ENCODE results near the gene FAM200C.

The FAM200C gene

GRCh38 chr5:160367261-160367660, 32.6 kb downstream of the FAM200C start:
- no peak for DNase-seq (ENCODE audit: low spot score)

DNA sequence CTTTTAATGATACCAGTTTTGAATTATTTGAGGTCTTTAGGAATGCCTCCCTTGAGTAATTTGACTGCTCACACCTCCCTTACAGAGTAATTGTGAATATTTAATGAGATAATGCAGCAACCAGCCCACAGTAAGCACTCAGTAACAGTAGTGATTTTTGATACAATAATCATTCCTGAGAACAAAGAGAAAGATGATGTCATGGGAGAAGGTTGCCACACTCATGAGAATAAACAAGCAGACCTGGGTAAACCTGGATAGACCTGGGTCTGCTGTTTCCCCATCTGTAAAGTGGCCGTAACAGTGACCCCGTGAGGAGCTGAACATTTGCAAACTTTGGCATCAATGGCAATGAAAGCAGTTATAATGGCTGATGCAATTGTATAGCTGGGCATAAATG, 33.6 kb downstream of the FAM200C start:
- no peak for DNase-seq (ENCODE audit: low spot score)

DNA sequence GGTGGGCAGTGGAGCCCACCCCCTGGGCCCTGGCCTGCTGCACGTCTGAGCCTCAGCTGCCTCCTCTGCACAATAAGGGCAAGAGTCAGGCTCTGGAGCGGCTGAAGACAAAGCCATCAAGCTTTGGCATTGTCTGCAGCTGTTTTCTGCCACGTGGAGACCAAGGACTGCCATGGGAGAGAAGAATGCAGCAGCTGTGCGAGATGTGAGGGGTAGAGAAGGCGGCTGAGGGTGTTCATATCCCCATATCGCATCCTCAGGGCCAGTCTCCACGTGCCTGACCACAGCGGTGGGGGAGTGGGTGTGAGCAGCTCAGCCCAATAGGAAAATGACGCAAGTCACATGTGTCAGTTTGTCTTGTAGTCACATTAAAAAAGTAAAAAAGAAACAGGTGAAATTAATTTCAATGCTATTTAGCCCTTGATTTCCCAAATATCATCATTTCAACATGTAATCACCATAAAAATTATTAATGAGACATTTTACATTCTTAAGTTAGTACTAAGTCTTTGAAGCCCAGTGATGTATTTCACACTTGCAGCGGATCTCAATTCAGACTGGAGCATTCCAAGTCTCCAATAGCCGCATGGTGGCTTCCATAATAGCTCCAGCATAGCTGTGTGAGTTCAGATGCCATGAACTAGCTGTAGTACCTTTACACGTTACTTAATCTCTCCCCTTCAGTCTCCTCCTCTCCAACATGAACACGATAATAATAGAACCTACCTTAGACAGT, 36.0 kb downstream of the FAM200C start:
- no peak for DNase-seq (ENCODE audit: low spot score)

GRCh38 chr5:160363211-160363610, 36.6 kb downstream of the FAM200C start:
- DNase-seq (ENCODE audit: low spot score), result no peak

DNA sequence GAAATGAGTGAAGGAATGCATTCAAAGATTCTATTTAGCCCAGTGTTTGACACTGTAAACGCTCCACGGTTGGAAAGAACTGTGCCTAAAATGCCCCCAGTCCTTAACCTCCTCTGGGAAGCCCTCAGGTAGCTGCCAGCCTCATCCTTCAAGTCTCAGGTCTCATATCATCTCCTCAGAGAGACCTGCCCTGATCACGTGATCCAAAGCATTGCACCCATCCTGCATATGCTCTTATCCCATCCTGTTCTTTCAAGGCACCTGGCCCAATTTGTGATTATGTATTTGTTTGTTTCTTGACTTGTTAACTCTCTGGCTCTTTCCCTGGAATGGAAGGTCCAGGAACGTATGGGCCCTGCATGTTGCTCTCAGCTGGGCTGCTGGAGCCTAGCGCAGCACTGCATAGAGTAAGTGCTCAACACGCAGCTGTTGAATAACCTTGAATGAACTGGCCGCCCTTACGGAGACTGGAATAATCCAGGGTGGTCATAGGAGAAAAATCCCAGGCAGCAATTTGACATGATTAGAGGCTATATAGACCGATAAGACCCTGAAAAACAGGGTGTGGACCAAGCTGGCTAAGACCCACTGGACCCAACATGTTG, 38.1 kb downstream of the FAM200C start:
- no peak for DNase-seq (ENCODE audit: low spot score)

- no peak for DNase-seq (ENCODE audit: low spot score)
These were observed 39.5 kb downstream of the FAM200C start for GRCh38 chr5:160360310-160360709.

- no peak for DNase-seq (ENCODE audit: low spot score)
These were observed 40.0 kb downstream of the FAM200C start for GRCh38 chr5:160359816-160360215.

DNA sequence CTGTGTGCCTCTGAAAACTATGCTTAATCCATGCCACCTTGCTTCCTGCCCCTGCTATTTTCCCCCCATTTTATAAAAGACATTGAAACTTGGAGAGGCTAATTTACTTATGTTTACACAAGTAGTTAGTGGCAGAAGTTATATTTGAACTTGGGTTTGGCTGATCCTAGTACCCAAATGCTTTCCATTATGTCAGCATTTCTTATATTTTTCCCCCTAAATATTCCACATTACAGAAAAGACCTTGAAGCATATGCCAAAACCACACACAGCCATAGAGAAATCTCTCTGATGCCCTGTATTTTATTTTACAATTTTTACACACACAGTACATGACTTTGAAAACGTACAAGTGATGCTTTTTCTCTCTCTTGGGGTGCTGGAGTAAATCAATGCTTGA, 40.6 kb downstream of the FAM200C start:
- no peak for DNase-seq (ENCODE audit: low spot score)

GRCh38 chr5:160357861-160358411, 41.9 kb downstream of the FAM200C start:
- DNase-seq (ENCODE audit: low spot score), result no peak

DNA sequence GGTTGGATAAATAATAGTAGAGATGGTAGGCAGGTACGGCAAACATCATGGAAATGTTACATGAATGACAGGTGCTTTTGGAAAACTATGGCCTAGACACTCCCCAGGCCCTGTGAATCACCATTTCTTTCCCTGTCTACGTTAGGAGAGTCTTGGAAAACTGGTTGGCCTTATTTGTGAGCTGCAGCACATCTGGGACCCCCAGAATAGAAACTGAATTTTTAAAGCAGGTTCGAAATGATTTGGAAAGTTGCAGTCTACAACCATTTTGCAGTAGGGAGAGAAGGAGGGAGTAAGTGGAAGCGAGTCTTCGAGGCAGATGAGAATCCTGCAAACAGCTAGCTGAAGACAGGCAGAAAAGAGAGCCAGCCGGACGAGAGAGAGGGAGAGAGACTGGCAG, 42.5 kb downstream of the FAM200C start:
- DNase-seq (ENCODE audit: low spot score), result no peak

DNA sequence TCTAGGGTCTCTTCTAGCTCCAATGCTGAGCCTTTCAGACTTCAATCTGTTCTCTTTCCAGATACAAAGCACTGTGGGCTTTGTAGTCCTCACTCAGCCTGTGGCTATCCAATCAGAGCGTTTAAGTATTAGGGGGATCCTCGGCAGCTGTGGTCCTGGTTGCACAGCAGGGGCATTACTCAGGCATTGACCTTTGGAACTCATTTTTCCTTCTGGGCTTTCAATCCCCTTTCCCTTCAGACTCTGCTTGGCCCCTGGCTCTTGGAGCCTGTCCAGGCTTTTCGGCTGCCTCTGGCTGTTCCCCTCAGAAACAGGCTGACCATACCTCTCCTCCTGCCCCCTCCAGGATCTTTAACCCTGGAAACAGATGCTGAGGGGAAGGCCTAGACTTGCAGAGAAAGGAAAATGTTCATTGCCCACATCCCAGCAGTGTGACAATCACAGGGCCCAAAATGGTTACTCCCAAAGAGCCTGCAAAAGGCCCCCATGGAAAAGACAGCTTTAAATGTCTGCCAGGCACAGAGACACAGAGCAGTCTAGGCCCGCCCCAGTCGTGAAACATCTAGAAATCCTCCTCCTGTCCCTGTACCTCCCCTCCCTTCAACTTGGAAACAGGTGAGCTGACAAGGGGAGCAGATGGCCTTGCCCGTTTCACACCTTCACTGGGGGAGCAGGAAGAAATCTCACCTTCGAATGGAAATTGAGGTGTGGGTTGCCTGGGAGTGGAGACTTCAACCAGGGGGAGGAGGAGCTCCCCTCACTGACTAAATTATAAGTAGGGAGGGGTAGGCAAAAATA, 43.1 kb downstream of the FAM200C start:
- no peak for DNase-seq (ENCODE audit: low spot score)

GRCh38 chr5:160354666-160355065, 45.2 kb downstream of the FAM200C start:
- DNase-seq (ENCODE audit: low spot score), result no peak

DNA sequence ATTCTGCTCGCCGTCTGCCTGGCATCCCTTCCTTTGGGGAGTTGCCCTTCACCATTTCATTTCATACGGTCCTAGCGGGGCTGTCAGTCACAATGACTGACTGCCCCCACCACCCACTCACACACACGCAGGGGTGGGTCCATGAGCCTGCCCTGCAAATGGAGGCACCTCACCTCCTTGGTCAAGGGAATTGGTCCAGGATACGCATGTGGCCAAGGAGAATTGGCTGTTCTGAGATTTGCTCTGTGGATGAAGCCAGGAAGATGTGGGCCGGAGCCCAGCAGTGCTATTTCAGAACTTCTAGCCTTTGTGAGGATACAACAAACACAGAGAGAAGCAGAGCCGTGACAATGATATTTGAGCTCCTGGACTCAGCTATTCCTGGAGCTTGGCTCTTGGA, 46.5 kb downstream of the FAM200C start:
- DNase-seq (ENCODE audit: low spot score), result no peak

DNA sequence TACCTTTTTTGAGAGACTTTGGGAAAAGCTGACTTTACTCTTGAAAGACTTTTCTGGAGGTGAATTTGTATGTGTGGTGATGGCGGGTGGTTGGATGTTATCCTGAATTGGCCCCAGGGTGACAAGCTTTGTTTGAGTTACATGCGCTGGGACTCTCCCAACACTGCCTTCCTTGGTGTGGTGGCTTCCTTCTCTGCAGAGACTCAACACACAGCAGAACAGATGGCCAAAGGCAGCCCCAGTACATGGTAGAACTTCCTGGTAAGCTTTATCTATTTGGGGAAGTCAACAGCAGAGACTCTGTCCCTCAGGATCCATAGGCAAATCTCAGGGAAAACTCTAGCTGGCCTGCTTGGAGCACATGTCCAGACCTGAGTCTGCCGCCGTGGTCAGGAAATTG, 47.5 kb downstream of the FAM200C start:
- DNase-seq (ENCODE audit: low spot score), result no peak

GRCh38 chr5:160349935-160350303, 49.9 kb downstream of the FAM200C start:
- DNase-seq (ENCODE audit: low spot score), result no peak

DNA sequence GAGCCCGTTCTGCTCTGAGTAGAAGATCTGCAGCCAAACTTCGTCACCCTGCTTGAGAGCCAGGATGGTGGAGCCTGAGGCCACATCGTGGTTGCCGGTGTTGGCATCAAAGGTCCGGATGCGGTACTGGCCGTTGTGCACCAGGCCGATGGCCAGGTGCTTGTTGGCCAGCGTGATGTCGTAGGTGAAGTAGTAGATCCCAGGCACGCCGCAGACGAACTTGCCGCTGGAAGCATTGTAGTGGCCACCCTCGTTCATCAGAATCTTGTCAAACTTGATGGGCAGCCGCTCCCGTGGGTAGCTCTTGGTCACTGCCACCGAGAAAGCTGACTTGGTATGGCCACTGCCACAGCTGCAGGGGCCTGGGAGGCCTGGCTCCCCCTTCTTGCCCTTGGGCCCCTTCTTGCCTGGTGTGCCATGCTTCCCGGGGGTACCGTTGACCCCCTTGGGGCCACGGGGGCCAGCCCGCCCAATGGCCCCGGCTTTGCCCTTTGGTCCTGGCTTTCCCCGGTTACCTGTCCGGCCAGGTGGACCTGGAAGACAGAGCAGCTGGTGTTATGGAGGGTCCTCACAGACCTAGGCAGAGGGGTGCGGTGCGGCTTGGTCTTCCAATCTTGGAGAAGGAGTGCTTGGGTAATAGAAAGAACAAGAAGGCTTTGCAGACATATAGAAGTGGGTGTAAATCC, 50.5 kb downstream of the FAM200C start:
- no peak for DNase-seq (ENCODE audit: low spot score)

DNA sequence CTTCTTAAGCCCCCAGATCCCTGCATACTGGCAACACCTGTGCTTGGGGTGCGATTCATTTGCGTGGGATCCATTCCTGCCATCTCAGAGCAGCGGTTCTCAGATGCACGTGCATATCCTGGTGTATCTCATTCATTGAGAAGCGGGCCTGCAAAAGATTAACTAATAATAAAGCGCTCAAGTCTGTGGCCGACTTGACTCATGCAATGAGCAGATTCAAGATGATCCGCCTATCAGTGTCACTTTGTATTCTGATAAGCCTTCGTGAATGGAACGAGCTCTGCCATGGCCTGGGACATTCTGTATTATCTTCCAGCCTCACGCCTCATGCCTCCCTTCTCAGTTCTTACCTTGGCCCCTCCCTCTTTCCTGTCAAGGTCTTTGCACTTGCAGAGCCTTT, 51.8 kb downstream of the FAM200C start:
- DNase-seq (ENCODE audit: low spot score), result no peak

DNA sequence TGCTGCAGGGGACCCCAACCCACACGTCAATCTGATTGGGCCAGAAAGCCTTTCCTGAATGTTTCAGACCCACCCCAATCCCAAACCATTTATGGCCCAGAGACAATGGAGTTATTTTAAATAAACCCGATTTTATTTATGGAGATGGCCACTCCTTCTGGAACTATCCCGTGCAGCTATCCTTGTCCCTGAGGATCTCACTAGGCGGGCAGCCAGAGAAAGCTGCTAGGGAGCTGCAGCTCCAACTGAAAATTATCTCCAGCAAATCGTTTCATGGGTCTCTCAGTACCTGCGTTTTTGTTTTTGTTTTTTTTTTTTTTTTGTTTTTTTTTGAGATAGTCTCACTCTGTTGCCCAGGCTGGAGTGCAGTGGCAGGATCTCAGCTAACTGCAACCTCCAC, 52.4 kb downstream of the FAM200C start:
- DNase-seq (ENCODE audit: low spot score), result no peak

All from CD4-positive, alpha-beta T cell treated with Interleukin-15 for 4 hours (primary cell).